ENCODE measurements around the gene KARS1. TPM values are rescaled to one million over a fixed set of nuclear protein-coding genes. Genes with fewer than 3 reads are reported as not detected.

Gene KARS1
- total RNA-seq, result 145 TPM
- long read RNA-seq, transcript KARS-201 (14 exons, 2,005 nt), result major isoform, 40 of 63 reads
- long read RNA-seq, transcript KARS-202 (15 exons, 2,421 nt), result minor isoform, 16 of 63 reads
- long read RNA-seq, partial matches to known transcripts, result 3 of 63 reads
- long read RNA-seq, other reads (novel, unspliced or antisense), result 3 of 63 reads

GRCh38 chr16:75647492-75648264 is at the start of gene KARS1, which contains the start of gene TERF2IP:
KARS1 (minus strand) TSS chr16:75647665; CDS start chr16:75647639, 26 bp downstream.
TERF2IP (plus strand) TSS chr16:75647773; CDS start chr16:75647883, 110 bp downstream.
- peak; percentile 99 for ATAC-seq
- intact Hi-C loops (cut with DNase I), result no loop called here

GRCh38 chr16:75695708-75696107 is 48.2 kb upstream of the KARS1 start:
- intact Hi-C loops (cut with DNase I), result no loop called here
- no peak for ATAC-seq

More at GRCh38 chr16:75647492-75648264, at the start of gene KARS1, which contains the start of gene TERF2IP:
- peak; percentile 95 for DNase-seq (ENCODE audit: missing footprints)

GRCh38 chr16:75687361-75687760 is 39.9 kb upstream of the KARS1 start:
- intact Hi-C loops (cut with DNase I), result no loop called here
- DNase-seq (ENCODE audit: missing footprints) (no peak), ATAC-seq (no peak)

More at GRCh38 chr16:75695708-75696107, 48.2 kb upstream of the KARS1 start:
- no peak for DNase-seq (ENCODE audit: missing footprints)

- DNase-seq (ENCODE audit: missing footprints) (no peak), ATAC-seq (no peak)
- intact Hi-C loops (cut with DNase I), result no loop called here
Measured at GRCh38 chr16:75682308-75682707, 34.8 kb upstream of the KARS1 start.

GRCh38 chr16:75679366-75679765 is 31.9 kb upstream of the KARS1 start:
- ATAC-seq, result no peak
- intact Hi-C loops (cut with DNase I), result no loop called here
- DNase-seq (ENCODE audit: missing footprints), result no peak

- ATAC-seq (no peak), DNase-seq (ENCODE audit: missing footprints) (no peak)
- intact Hi-C loops (cut with DNase I), result no loop called here
Measured at GRCh38 chr16:75676909-75677308, 29.4 kb upstream of the KARS1 start, which contains the start of gene CPHXL2. CPHXL2 (minus strand) TSS chr16:75677009; CDS start chr16:75676999, 10 bp downstream.

- DNase-seq (ENCODE audit: missing footprints) (no peak), ATAC-seq (no peak)
- intact Hi-C loops (cut with DNase I), result no loop called here
Measured at GRCh38 chr16:75667503-75667902, 20.0 kb upstream of the KARS1 start.

GRCh38 chr16:75660726-75661302 is 13.3 kb upstream of the KARS1 start:
- no peak for ATAC-seq

GRCh38 chr16:75660321-75660720 is 12.9 kb upstream of the KARS1 start:
- intact Hi-C loops (cut with DNase I), result loop anchor here (5.0 kb wide), 1 partner anchor 102 kb away; no protein-coding TSS in a partner anchor

More at GRCh38 chr16:75660726-75661302, 13.3 kb upstream of the KARS1 start:
- no peak for DNase-seq (ENCODE audit: missing footprints)
- intact Hi-C loops (cut with DNase I), result loop anchor here (5.0 kb wide), 1 partner anchor 101 kb away; no protein-coding TSS in a partner anchor

GRCh38 chr16:75658175-75658574 is 10.7 kb upstream of the KARS1 start:
- intact Hi-C loops (cut with DNase I), result no loop called here
- DNase-seq (ENCODE audit: missing footprints) (no peak), ATAC-seq (no peak)

More at GRCh38 chr16:75660321-75660720, 12.9 kb upstream of the KARS1 start:
- no peak for DNase-seq (ENCODE audit: missing footprints)
- no peak for ATAC-seq

- intact Hi-C loops (cut with DNase I), result no loop called here
- DNase-seq (ENCODE audit: missing footprints), result no peak
- no peak for ATAC-seq
Measured at GRCh38 chr16:75653922-75654321, 6.5 kb upstream of the KARS1 start.

- DNase-seq (ENCODE audit: missing footprints), result peak; percentile 93
- ATAC-seq, result peak; percentile 67
- intact Hi-C loops (cut with DNase I), result no loop called here
Measured at GRCh38 chr16:75648265-75649076, 1.0 kb upstream of the KARS1 start.

GRCh38 chr16:75647112-75647491 is 363 bp downstream of the KARS1 start:
- no peak for DNase-seq (ENCODE audit: missing footprints)
- intact Hi-C loops (cut with DNase I), result no loop called here
- peak; percentile 21 for ATAC-seq

- no peak for ATAC-seq
- no peak for DNase-seq (ENCODE audit: missing footprints)
- intact Hi-C loops (cut with DNase I), result no loop called here
Measured at GRCh38 chr16:75644240-75645012, 3.0 kb downstream of the KARS1 start.

- DNase-seq (ENCODE audit: missing footprints) (no peak), ATAC-seq (no peak)
- intact Hi-C loops (cut with DNase I), result no loop called here
Measured at GRCh38 chr16:75640598-75640997, 6.9 kb downstream of the KARS1 start.

- intact Hi-C loops (cut with DNase I), result no loop called here
Measured at GRCh38 chr16:75635036-75635435, 12.4 kb downstream of the KARS1 start.

GRCh38 chr16:75632857-75633256 is 14.6 kb downstream of the KARS1 start:
- intact Hi-C loops (cut with DNase I), result no loop called here
- ATAC-seq (no peak), DNase-seq (ENCODE audit: missing footprints) (no peak)

More at GRCh38 chr16:75635036-75635435, 12.4 kb downstream of the KARS1 start:
- no peak for ATAC-seq
- no peak for DNase-seq (ENCODE audit: missing footprints)

- intact Hi-C loops (cut with DNase I), result no loop called here
- ATAC-seq (no peak), DNase-seq (ENCODE audit: missing footprints) (no peak)
Measured at GRCh38 chr16:75630052-75630451, 17.4 kb downstream of the KARS1 start.
